NAMALWA (cell line): ENCODE data around the gene RASGRF1.

Source experiments
- DNase-seq: peaks from one replicate; pipeline ENCODE4 v3.0.0-alpha.2; 2015; ENCODE audit warnings: low spot score

RASGRF1 gene

DNA sequence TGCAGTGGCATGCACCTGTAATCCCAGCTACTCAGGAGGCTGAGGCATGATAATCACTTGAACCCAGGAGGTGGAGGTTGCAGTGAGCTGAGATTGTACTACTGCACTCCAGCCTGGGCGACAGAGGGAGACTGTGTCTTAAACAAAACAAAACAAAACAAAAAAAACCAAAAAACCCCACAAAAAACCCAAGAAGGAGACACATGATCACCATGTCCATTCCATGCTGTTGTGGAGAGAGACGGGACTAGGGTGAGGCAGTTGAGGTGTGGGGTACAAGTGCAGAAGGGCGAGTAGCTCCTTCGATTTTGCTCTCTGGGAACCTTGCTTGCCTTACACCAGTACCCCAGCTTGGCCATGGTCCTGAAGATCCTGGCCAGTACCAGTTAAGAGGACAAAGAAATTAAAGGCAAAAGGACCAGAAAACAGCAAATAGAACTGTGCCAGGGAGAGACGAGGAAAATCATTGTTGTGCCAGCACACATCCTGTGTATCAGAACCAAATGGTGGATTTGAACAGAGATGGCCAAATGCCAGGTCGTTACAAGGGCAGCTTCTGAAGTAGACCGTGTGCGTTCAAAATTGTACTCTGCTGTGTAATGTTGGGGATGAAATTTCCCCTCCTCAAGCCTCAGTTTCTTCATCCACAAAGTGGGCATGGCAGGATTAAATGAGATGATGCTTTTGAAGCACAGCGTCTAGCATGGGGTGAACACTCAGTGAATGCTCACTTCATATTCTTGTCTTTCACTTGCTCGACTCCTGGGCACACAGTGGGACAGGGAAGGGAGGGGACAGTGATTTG is 102.8 kb downstream of the RASGRF1 start:
- DNase-seq, result no peak

DNA sequence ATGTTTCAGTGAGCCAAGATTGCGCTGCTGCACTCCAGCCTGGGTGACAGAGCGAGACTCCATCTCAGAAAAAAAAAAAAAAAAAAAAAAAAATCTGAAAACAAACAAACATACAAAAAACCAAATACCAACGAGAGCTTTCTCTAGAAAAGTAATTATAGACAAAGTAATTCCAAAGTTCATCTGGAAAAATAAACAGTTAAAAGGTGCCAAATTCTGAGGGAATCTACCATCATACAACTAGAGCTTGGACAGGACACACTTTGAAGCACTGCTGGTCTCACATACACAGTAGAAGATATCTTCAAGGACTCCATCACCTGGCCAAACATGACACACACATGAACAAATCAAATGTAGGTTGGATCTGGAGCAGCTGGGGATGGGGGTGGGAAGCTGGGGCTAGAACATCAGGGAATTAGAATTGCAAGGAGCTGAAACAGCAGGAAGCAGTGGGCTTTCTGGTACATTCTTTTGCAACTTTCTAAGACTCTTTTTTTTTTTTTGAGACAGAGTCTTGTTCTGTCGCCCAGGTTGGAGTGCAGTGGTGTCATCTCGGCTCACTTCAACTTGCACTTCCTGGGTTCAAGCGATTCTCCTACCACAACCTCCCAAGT is 104.6 kb downstream of the RASGRF1 start:
- no peak for DNase-seq

DNA sequence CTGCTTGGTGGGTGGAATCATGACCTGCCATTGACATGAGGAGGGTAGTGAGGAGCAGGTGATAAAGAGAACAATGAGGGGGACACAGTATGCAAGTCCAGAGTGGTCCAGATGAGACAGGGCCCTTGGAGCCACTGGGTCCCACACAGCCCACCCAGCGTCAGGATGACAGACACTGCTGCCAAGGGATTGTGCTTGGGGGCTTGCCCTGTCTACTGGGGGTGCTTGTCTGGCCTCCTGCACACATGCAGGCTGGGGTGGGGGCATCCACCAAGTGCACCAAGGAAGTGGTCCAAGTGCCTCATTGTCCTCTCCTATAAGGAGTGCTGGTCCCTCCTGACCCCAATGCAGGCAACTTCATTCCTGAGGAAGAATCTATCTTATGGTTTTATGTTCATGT is 106.5 kb downstream of the RASGRF1 start:
- DNase-seq, result no peak

DNA sequence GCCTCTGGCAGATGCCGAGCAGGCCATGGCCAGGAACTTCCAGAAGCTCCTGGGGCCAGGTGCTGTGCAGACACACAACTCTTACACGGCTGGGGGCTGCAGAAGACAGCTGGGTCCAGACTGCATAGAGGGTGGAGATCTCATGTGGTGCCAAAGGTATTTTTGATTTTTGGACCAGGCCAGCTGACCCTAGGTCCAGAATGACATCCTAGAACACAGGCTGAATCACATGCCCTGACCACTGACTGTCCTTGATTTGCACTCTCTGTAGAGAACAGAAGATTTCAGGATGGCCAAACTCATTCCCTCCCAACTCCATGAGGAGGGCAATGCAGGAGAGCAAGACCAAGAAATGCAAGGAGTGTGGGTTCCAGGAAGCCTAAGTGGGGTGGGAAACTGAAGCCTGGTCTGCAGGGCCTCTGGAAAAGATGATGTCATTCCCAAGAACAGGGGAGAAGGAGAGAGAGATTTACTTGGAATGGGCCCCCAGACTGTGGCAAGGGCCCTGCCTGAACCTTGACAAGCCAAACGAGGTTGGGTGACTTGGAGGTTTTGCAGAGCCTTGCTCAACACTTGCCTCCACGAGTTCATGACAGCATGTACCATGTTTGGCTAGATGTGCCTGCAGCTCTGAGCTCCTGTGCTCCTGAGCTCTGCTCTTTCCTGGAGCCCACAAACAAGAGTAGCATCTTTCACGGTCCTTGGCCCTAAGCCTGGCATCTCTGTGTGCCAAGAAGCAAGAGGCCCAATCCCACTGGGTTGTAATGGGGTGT is 107.2 kb downstream of the RASGRF1 start:
- no peak for DNase-seq

DNA sequence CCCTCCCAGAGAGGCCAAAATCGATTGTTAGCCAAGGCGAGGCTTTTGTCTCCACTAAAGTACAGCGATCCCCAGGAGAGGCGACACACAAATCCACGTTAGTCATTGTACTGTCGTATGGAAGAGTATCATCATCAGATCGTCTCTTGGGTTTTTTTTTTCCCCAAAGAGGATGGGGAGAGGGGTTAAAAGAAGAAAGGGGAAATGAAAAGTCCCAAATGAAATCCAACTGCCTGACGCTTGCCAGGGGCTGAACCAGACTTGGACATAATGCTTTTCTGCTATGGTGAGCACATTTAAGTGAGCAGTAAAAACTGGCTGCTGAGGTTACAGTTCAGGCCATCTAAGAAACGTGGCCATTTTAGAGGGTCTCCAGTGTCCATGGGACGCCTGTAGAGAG is 107.8 kb downstream of the RASGRF1 start:
- no peak for DNase-seq

DNA sequence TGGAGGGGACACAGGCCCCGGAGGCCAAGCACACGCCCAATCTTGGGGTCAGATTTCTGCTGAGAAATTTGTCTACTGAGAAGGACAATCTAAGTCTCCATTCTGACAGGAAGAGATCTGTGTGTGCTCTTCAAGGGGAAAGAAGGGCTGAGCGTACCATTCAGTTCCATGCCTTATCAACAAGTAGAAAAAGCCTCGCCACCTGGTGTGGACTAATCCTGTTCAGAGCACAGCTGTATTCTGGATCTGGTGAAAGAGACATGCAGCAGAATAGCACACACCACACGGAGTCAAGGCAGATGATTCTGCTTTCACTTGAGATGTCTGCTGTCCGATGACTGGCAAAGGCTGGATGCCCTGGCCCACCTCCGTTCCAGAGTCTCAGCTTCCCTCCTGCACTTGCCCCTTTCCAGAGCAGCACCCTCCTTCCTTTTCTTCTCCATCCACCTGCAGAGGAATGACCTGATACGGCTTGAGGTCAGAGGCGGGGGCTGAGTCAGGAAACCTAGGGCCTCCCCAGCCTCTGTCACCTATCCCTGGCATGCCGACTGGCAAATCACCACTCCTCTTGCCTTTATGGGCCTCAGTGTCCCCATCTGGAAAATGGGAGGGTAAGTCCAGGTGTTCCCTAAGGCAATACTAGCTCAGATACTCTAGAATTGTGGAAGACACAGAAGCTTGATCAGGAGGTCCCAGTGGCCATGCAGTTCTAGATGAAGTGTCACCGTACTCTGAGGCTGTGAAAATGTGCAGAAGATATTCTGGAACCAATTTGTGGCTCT is 108.9 kb downstream of the RASGRF1 start:
- DNase-seq, result no peak

DNA sequence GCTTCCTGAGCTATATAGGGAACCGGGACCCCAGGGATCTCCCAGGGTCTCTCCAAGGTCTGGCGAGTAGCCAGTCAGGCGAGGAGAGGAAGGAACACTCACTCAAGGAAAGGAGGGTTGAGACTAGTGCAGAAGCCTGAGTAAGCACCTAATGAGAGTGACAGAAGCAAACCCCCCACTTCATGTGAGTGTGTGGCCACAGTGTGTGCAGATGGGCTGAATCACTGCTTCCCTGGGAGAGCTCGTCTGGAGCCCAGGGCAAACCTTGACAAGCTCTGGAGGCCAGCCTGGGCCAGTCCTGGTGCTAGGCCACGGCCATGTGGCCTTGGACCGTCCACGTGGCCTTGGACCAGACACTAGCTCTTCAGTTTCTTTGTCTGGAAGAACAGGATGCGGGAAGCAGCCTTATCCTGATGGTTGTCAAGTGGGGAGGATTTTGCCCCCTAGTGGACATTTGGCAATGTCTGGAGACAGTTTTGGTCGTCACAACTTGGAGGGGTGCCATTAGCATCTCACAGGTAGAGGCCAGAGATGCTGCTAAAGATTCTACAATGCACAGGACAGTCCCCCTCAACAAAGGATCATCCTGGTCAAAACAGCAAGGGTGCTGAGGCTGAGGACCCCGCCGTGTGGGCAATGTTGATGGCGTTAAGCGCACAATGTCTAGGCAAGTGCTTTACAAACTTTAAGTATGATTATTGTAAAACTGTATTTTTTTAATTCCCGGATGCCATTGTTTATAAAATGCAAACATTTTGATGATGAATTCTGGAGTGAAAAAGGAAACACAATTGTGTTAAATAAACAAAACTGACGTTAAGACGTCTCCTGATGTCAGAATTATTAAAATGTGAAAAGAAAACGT is 110.9 kb downstream of the RASGRF1 start:
- DNase-seq, result peak; percentile 60

DNA sequence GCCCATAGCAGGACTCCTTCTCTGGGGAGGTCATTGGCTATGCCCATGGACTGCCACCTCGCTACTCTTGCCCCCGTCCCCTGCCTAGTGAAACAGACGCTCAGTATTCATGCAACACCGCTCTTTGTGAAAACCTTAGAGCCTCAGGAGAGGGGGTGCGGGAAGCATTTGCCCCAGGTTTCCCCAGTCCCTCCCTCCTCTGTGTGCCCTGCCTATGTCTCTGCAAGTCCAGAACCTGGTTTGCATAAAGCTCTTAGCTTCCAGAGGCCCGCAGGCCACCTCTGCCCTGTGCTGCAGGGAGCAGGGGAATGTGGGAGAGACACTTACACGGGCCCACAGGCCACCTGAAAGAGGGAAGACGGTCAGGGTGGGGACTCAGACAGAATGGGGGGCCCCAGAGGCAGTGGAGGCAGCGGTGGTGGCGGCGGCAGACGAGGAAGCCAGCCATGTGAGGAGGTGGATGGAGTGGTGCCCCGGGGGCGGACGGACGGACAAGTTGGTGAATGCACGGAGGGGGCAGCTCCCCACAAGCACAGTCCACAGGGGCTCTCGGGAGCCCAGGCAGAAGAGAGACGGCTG is 111.9 kb downstream of the RASGRF1 start:
- DNase-seq, result no peak

DNA sequence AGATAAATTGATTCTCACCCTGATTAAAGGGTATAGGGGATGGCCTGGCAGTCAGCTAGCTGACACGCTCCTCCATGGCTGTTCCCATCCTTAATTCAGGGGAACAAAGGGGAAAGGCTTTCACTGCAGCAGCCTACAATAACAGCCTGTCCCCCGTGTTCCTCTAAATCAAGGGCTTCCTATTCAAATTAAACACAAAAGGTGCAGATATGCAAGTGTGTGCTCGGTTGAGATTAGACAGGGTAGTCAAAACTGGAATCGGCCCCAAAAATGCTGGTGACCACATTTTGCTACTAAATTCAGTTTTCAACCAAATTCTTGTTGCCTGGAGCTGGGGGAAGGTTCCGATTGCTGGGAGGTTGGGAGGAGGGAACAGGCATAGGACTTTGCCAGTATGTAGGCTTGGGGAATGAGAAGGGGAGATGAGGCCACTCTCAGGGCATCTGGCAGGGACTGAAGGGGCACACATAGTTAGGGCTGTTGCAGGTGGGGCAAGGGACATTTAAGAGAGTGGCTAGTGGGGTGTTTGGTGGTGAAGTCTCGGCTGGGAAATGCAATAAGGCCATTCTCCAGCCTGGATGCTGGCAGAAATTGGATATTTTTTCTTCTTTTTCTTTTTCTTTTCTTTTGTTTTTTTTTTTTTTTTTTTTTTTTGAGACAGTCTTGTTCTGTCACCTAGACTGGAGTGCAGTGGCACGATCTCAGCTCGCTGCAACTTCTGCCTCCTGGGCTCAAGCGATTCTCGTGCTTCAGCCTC is 112.8 kb downstream of the RASGRF1 start:
- DNase-seq, result no peak

DNA sequence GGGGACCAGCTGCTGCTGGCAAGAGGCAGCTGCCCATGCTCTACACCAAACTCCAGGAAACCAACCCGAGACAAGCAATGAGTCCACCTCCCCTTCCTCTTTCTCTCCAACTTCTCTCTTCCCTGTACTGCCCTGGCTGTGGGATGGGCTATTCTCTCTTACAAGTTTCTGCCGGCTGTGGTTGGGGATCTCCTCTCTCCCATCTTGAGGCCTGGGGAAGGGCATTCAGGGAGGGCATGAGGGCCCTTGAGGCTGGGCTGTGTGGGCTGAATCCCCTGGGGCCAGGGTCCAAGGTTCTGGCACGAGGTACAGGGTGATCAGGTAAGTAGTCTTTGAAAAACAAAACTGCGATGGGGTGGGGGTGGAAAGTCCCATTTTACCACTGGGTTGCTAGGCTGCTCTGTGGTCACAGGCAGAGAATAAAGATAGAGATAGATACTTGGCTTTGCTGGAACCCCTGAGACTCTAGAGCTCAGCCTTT is 113.4 kb downstream of the RASGRF1 start:
- no peak for DNase-seq

DNA sequence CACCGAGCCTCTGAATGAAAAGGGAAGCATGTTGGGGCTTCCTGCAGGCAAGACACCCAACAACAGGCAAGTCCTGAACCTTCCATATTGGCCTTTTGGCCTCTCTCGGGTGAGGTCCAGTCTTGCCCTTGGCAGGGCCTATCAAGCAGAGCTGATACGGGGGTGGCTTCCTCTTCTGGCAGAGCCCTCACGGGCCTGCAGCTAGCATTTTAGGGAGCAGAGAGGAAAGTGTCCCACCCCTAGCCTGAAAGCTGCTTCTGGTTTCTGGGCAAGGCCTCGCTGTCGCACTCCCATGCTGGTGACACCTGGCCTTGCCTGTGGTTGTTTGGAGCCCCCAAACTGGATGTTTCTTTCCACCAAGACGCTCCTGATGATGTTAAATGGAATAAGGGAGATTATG is 113.9 kb downstream of the RASGRF1 start:
- no peak for DNase-seq

DNA sequence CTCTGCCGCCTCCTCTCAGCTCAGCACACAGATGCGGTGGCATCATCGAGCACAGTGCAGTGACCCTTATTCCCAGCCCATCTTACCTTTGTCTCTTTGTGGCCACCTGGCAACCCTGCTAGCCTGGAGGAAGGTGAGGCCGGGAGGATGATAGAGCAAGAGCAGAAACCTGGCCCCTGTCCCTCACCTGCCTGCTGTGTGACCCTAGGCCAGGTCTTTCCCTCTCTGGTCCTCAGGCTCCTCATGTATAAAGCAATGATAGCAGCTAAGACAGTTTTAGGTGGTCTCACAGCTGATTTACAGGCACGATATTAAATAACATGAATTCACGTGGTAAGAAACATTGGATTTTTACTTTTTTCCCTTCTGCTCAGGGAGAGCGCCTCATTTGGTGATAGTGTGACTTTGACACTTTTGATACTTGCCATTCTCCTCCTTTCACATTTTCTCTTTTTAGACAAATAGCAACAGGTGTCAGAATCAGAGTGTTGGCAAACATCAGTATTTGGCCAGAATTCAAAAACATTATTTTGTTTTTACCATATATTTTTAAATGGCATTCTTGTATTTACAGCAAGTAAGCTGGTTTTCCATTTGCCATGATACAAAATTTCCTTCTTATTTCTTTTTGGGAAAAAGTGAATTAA is 116.2 kb downstream of the RASGRF1 start:
- no peak for DNase-seq

DNA sequence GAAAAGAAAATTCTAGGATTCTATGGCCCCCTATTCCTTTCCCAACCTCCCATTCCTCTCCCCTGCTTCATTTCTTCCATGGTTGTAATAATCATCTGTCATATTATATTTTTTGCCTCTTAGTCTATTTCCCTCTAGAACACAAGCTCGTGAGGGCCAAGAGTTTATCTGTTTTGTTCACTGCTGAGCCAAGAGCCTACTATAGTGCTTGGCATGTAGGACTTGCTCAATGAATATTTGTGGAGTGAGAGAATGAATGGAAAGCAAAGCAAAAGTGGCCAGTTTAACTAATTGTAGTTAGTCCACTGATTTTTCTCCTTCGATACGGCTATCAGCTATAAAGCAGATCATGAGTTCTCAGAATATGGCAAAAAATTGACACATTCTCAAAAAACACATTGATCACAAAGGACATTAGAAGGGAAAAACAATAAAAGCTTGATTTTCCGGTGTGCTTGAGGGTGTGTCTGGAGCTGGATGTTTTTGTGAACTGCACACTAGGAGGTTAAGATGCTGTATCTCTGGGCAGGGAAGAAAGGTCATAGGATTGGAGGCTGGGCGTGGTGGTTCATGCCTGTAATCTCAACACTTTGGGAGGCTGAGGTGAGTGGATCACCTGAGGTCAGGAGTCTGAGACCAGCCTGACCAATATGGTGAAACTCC is 120.8 kb downstream of the RASGRF1 start:
- DNase-seq, result no peak

DNA sequence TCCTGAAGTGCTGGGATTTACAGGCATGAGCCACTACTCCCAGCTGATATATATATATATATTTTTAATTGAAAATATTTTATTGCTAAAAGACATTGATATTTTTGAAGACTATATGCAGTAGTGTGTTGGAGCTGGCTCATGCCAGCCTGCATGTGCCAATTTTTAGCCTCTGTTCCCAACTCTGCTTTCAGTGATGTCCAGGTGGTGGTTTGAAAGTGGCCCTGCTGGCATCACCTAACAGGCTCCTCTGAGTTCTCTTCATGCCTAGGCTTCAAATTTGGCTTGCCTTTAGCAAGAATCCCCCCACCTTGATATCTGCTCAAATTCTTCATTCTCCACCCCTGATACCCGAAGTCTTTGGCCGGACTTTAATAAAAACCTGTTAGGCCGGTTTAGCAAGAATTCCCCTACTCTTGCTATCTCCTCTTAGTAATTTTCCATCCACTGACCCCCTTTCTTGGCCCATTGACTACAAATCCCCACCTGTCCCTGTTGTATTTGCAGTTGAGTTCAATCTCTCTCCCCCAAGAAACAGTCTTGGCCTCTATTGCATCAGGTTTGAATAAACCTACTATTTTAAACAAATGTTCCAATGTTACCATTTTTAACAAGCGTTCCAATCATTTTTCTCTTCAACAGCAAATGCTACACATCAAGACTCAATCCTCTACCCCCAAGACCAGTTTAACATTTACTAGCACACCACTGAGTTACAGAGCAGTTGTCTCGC is 121.9 kb downstream of the RASGRF1 start:
- no peak for DNase-seq

DNA sequence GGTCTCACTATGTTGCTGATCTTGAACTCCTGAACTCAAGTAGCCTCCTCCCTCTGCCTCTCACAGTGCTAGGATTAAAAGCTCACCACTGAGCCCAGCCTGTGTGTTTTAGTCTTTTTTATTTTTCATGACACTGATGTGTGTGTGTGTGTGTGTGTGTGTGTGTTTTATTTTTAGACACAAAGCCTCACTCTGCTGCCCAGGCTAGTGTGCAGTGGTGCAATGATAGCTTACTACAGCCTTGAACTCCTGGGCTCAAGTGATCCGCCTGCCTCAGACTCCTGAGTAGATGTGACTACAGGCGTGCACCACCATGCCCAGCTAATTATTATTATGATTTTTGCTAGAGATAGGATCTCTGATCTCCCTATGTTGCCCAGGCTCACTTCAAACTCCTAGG is 122.5 kb downstream of the RASGRF1 start:
- DNase-seq, result no peak

DNA sequence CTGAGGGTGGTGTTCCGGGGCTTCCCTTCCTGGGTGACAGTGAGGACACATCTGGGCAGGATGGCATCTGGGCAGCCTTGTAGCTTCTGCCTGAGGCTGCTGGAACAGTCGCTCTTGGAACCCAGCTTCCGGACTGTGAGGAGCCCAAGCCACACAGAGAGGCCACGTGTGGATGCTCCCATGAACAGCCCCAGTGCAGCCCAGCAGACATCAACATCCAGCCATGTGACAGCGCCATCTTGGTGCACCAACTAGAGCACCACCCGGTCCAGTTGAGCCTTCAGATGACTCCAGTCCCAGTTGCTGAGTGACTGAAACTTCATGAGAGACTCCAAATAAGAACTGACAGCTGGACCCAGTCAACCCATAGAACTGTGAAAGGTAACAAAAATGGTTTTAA is 130.3 kb downstream of the RASGRF1 start:
- no peak for DNase-seq

DNA sequence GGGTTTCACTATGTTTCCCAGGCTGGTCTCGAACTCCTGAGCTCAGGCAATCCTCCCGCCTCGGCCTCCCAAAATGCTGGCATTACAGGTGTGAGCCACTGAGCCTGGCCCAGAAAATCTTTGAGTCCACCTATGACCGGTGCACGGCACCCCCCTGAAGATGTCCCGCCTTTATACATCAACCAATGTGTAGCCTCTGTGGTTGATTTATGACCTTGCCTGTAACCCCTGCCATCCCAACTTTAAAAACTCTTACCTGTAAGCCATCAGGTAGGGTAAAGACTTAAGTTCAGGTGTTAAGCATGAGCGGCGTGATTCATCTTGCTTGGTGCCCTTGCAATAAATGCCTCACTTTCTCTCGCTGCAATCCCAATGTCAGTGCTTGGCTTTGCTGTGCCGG is 131.2 kb downstream of the RASGRF1 start:
- DNase-seq, result no peak

DNA sequence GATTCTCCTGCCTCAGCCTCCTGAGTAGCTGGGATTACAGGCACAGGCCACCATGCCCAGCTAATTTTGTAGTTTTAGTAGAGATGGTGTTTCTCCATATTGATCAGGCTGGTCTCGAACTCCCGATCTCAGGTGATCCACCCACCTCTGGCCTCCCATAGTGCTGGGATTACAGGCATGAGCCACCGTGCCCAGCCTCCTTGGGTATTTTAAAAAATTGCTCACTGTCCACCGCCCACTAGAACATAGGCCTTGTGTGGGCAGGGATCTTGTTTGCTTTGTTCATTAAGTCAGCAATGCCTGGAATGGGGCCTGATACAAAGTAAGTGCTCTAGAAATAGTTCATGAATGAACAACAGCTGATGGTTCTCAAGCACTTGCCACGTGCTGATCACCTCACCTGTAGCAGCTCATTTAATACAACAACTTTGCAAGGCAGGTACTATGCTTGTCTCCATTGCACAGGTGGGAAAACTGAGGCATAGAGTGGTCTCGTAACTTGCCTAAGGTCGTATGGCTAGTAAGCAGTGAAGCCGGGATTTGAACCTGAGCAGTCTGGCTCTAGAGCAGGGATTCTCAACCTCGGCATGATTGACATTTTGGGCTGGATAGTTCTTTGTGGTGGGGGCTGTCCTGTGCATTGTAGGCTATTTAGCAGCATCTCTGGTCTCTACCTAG is 133.0 kb downstream of the RASGRF1 start:
- no peak for DNase-seq
